ENCODE results near the gene NELL1. TPM values are rescaled to one million over a fixed set of nuclear protein-coding genes. Genes with fewer than 3 reads are reported as not detected.

The NELL1 gene
- total and polyA plus RNA-seq, 7 experiments from 2014 or later, result not detected

DNA sequence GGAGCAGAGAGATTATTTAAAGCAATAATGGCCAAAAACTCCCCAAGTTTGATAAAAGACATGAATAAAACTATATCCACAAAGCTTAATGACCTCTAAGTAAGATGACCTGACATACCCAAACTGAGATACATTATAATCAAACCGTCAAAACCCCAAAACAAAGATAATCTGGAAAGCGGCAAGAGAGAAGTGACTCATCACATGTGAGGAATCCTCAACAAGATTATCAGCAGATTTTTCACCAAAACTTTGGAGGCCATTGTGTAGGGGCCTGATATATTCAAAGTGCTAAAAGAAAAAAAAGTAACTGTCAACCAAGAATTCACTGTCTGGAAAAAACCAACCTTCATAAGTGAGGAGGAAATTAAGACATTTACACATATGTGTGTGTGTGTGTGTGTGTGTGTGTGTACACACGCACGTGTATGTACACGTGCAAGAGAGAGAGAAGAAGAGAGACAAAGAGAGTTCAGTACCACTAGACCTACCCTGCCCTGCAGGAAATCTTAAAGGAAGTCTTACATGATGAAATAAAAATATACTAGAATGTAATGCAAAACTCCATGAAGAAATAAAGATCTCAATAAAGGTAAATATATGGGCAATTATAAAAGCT, 752.4 kb downstream of the NELL1 start:
- DNase-seq (no peak), ATAC-seq (no peak)
- H3K4me1 Mint-ChIP-seq, result no peaks in the 10 kb centered on the region
- no peaks in the 10 kb centered on the region for H3K36me3 Mint-ChIP-seq
- peaks cover 0 to 23% (median 4%) of the 10 kb centered on the region in 11 donors for H3K9me3 Mint-ChIP-seq
- ChIA-PET CTCF (no interaction called here), POLR2A (no interaction called here)
- Histone ChIP-seq H3K36me3 (ENCODE audit: control insufficient read depth in 2 of 3, insufficient read depth in 3 of 3, low read length in 3 of 3) (no peaks in the 10 kb centered on the region), H3K27ac (ENCODE audit: low read depth, low read length) (no peak overlapping the region), H3K4me1 (ENCODE audit: control insufficient read depth in 2 of 2, insufficient read depth in 2 of 2, low read length in 2 of 2) (no peaks in the 10 kb centered on the region), H3K4me3 (ENCODE audit: low read length) (no peak overlapping the region), H3K9me3 (ENCODE audit: control insufficient read depth in 2 of 3, low read length in 3 of 3) (no peaks in the 10 kb centered on the region), H3K27me3 (ENCODE audit: control insufficient read depth in 2 of 2, insufficient read depth in 2 of 2, low read length in 2 of 2) (no peaks in the 10 kb centered on the region)
- intact Hi-C loops (cut with micrococcal nuclease), result no loop called here
- no peaks in the 10 kb centered on the region for H3K27me3 Mint-ChIP-seq
- no peak overlapping the region for H3K4me3 Mint-ChIP-seq
- peak overlapping the region in 1 of 9 donors; percentile 38 for H3K27ac Mint-ChIP-seq

DNA sequence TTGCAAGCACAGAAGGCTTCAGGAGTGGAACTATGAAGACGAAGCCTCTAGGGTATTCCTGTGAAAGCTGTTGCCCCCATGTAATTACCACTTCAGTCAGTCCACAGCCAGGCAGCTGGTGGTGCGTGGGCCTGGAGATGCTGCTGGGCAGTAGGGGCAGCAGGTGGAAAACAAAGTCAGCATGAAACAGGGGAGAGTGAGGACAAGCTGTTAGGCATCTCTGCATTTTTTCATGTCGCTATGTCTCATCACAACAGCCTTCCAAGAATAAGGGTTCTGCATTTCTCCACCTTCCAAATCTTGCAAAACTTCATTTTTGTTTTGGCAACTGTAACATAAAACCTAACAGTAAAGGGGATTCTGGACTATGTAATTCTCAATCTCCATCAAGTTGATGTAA, 757.5 kb downstream of the NELL1 start:
- CTCF ChIA-PET, result no interaction called here

DNA sequence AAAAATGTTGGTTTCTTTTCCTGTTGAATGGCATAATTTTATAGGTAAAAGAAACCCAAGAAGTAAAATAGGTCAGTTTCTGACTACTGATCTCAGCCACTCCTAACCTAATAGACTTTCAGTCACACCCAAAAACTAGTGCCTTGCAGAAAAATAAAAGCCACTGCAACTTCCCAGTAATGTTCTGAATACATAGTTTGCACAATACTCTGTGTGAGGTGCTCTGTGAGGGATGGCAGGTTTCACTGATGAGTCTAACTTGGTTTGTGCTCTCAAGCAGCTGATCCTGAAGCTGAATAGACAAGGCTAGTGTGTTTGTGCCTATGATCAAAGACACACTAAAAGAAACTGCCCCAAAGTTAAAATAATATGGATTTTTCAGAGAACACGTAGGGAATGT, 758.3 kb downstream of the NELL1 start:
- DNase-seq (no peak), ATAC-seq (no peak)
- no peak overlapping the region for H3K4me3 ChIP-seq (ENCODE audit: low read length)
- H3K4me1 Mint-ChIP-seq, result no peaks in the 10 kb centered on the region
- CTCF ChIA-PET, result no interaction called here
- peaks cover 0 to 16% (median under 1%) of the 10 kb centered on the region in 11 donors for H3K9me3 Mint-ChIP-seq
- no peaks in the 10 kb centered on the region for H3K27me3 Mint-ChIP-seq
- H3K27ac Mint-ChIP-seq, result no peak overlapping the region
- no peaks in the 10 kb centered on the region for H3K27me3 ChIP-seq (ENCODE audit: control insufficient read depth in 2 of 2, insufficient read depth in 2 of 2, low read length in 2 of 2)
- no peaks in the 10 kb centered on the region for H3K36me3 ChIP-seq (ENCODE audit: control insufficient read depth in 2 of 3, insufficient read depth in 3 of 3, low read length in 3 of 3)
- H3K27ac ChIP-seq (ENCODE audit: low read depth, low read length), result no peak overlapping the region
- POLR2A ChIA-PET, result no interaction called here
- H3K9me3 ChIP-seq (ENCODE audit: control insufficient read depth in 2 of 3, low read length in 3 of 3), result no peaks in the 10 kb centered on the region
- H3K4me3 Mint-ChIP-seq, result no peak overlapping the region
- no peaks in the 10 kb centered on the region for H3K36me3 Mint-ChIP-seq
- no peaks in the 10 kb centered on the region for H3K4me1 ChIP-seq (ENCODE audit: control insufficient read depth in 2 of 2, insufficient read depth in 2 of 2, low read length in 2 of 2)
- intact Hi-C loops (cut with micrococcal nuclease), result no loop called here

More for the DNA sequence above, 757.5 kb downstream of the NELL1 start:
- intact Hi-C loops (cut with micrococcal nuclease), result no loop called here
- Mint-ChIP-seq H3K9me3 (peaks cover 0 to 17% (median 1%) of the 10 kb centered on the region in 11 donors), H3K4me1 (no peaks in the 10 kb centered on the region), H3K4me3 (no peak overlapping the region), H3K27me3 (no peaks in the 10 kb centered on the region), H3K36me3 (no peaks in the 10 kb centered on the region), H3K27ac (no peak overlapping the region)
- no peak overlapping the region for H3K27ac ChIP-seq (ENCODE audit: low read depth, low read length)
- no peak for ATAC-seq
- POLR2A ChIA-PET, result no interaction called here
- no peaks in the 10 kb centered on the region for H3K27me3 ChIP-seq (ENCODE audit: control insufficient read depth in 2 of 2, insufficient read depth in 2 of 2, low read length in 2 of 2)
- no peaks in the 10 kb centered on the region for H3K9me3 ChIP-seq (ENCODE audit: control insufficient read depth in 2 of 3, low read length in 3 of 3)
- no peak overlapping the region for H3K4me3 ChIP-seq (ENCODE audit: low read length)
- H3K4me1 ChIP-seq (ENCODE audit: control insufficient read depth in 2 of 2, insufficient read depth in 2 of 2, low read length in 2 of 2), result no peaks in the 10 kb centered on the region
- no peak for DNase-seq
- no peaks in the 10 kb centered on the region for H3K36me3 ChIP-seq (ENCODE audit: control insufficient read depth in 2 of 3, insufficient read depth in 3 of 3, low read length in 3 of 3)

DNA sequence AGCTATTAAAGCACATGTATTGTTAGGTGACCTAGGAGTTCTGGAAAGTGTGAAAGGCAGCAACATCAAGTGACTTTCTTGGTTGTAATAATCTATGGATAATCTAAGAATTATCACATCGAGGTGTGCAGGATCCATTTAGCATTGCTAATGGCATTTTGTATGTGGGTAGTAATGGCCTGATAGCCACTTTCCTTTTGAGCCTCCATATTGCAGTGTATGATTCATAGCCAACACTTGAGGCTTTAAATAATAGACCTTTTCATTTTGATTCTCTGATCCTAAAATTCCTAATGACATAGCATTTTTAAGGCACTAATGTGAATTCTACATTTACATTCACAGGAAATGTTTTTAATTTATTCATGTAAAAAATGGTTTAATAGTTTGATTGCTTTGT, 759.4 kb downstream of the NELL1 start:
- Mint-ChIP-seq H3K36me3 (no peaks in the 10 kb centered on the region), H3K27me3 (no peaks in the 10 kb centered on the region), H3K4me1 (no peaks in the 10 kb centered on the region), H3K9me3 (peaks cover 0 to 15% (median under 1%) of the 10 kb centered on the region in 11 donors), H3K4me3 (no peak overlapping the region), H3K27ac (no peak overlapping the region)
- Histone ChIP-seq H3K27me3 (ENCODE audit: control insufficient read depth in 2 of 2, insufficient read depth in 2 of 2, low read length in 2 of 2) (no peaks in the 10 kb centered on the region), H3K27ac (ENCODE audit: low read depth, low read length) (no peak overlapping the region), H3K4me1 (ENCODE audit: control insufficient read depth in 2 of 2, insufficient read depth in 2 of 2, low read length in 2 of 2) (no peaks in the 10 kb centered on the region), H3K9me3 (ENCODE audit: control insufficient read depth in 2 of 3, low read length in 3 of 3) (no peaks in the 10 kb centered on the region), H3K36me3 (ENCODE audit: control insufficient read depth in 2 of 3, insufficient read depth in 3 of 3, low read length in 3 of 3) (no peaks in the 10 kb centered on the region), H3K4me3 (ENCODE audit: low read length) (no peak overlapping the region)
- ChIA-PET POLR2A (no interaction called here), CTCF (no interaction called here)
- intact Hi-C loops (cut with micrococcal nuclease), result no loop called here
- DNase-seq, result no peak
- ATAC-seq, result no peak

DNA sequence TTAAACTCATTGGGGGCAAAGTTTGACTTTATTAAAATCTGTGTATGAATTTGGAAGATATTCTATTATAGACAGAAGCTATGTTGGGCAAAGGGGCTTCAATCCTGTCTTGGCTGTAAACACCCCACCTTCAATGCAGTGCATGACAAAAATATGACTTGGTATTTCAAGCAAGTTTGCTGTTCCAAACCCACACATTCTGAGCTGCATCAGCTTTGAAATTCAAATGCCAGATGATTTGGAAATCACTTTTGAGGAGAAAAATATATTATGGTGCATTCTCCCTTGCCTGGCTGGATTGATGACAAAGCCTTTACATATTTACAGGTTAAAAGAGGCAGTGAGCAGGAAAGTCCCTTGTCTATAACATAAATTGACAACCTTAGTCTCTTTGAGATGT, 760.0 kb downstream of the NELL1 start:
- DNase-seq (no peak), ATAC-seq (no peak)
- Mint-ChIP-seq H3K9me3 (peaks cover 0 to 15% (median 2%) of the 10 kb centered on the region in 11 donors), H3K27me3 (no peaks in the 10 kb centered on the region), H3K4me1 (no peaks in the 10 kb centered on the region), H3K27ac (no peak overlapping the region), H3K36me3 (no peaks in the 10 kb centered on the region), H3K4me3 (no peak overlapping the region)
- no peaks in the 10 kb centered on the region for H3K4me1 ChIP-seq (ENCODE audit: control insufficient read depth in 2 of 2, insufficient read depth in 2 of 2, low read length in 2 of 2)
- H3K4me3 ChIP-seq (ENCODE audit: low read length), result no peak overlapping the region
- intact Hi-C loops (cut with micrococcal nuclease), result no loop called here
- no peak overlapping the region for H3K27ac ChIP-seq (ENCODE audit: low read depth, low read length)
- ChIA-PET CTCF (no interaction called here), POLR2A (no interaction called here)
- H3K27me3 ChIP-seq (ENCODE audit: control insufficient read depth in 2 of 2, insufficient read depth in 2 of 2, low read length in 2 of 2), result no peaks in the 10 kb centered on the region
- no peaks in the 10 kb centered on the region for H3K9me3 ChIP-seq (ENCODE audit: control insufficient read depth in 2 of 3, low read length in 3 of 3)
- H3K36me3 ChIP-seq (ENCODE audit: control insufficient read depth in 2 of 3, insufficient read depth in 3 of 3, low read length in 3 of 3), result no peaks in the 10 kb centered on the region

DNA sequence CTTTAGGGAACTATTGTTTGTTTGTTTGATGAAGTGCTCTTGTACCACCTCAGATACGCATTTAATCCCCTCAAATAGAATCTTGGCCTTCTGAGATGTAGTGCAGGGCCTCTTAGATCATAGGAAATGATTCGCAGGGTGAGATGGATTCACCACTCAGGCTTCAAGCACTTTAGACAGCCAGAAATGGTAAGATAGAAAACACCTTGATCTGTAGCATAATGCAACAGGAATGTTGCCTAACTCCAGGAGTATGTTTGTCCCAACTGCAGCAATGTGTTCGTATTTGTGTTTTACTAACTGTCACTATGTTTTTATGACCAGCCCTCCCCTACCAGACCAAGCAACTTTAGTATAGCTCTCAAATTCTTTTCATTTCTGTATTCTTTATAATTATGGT, 761.2 kb downstream of the NELL1 start:
- Mint-ChIP-seq H3K36me3 (no peaks in the 10 kb centered on the region), H3K4me1 (no peaks in the 10 kb centered on the region), H3K27ac (no peak overlapping the region), H3K4me3 (no peak overlapping the region), H3K27me3 (no peaks in the 10 kb centered on the region), H3K9me3 (peaks cover 0 to 16% (median 5%) of the 10 kb centered on the region in 11 donors)
- Histone ChIP-seq H3K27ac (ENCODE audit: low read depth, low read length) (no peak overlapping the region), H3K4me3 (ENCODE audit: low read length) (no peak overlapping the region), H3K4me1 (ENCODE audit: control insufficient read depth in 2 of 2, insufficient read depth in 2 of 2, low read length in 2 of 2) (no peaks in the 10 kb centered on the region), H3K27me3 (ENCODE audit: control insufficient read depth in 2 of 2, insufficient read depth in 2 of 2, low read length in 2 of 2) (no peaks in the 10 kb centered on the region), H3K36me3 (ENCODE audit: control insufficient read depth in 2 of 3, insufficient read depth in 3 of 3, low read length in 3 of 3) (no peaks in the 10 kb centered on the region), H3K9me3 (ENCODE audit: control insufficient read depth in 2 of 3, low read length in 3 of 3) (no peaks in the 10 kb centered on the region)
- ChIA-PET CTCF (no interaction called here), POLR2A (no interaction called here)
- DNase-seq (no peak), ATAC-seq (no peak)
- intact Hi-C loops (cut with micrococcal nuclease), result no loop called here

DNA sequence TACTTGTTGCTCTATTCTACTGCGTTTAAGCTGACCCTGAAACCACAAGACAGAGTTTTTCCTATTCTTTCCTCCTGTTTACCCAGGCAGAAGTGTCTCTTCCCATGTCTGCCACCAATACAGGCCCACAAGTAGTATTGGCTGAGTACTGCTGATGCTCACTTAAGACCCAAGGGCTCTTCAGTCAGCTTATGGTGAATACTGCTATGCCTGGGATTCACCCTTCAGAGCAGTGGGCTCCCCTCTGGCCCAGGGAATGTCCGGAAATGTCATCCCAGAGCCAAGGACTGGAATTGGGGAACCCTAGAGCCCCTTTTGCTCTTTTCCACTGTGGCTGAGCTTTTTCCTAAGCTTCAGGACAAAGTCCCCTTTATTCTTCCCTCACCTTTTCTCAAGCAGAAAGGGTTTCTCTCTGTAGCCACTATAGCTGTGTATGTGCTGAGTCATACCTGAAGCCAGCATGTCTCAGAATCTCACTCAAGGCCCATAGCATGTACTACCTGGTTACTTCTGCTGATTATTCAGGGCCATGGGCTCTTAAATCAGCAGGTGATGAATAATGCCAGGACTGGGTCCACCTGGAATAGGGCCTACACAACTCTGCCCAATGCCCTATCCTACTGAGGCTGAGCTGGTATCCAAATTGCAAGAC, 777.7 kb downstream of the NELL1 start:
- H3K36me3 ChIP-seq (ENCODE audit: control insufficient read depth in 2 of 3, insufficient read depth in 3 of 3, low read length in 3 of 3), result no peaks in the 10 kb centered on the region
- H3K9me3 ChIP-seq (ENCODE audit: control insufficient read depth in 2 of 3, low read length in 3 of 3), result no peaks in the 10 kb centered on the region
- no peak for ATAC-seq
- no peak for DNase-seq
- Mint-ChIP-seq H3K27me3 (no peaks in the 10 kb centered on the region), H3K4me1 (peaks cover 0 to 1% (median 0%) of the 10 kb centered on the region in 7 donors), H3K27ac (no peak overlapping the region), H3K9me3 (peaks cover 0 to 23% (median 4%) of the 10 kb centered on the region in 11 donors), H3K36me3 (peaks cover 0 to 3% (median 0%) of the 10 kb centered on the region in 5 donors), H3K4me3 (no peak overlapping the region)
- H3K4me3 ChIP-seq (ENCODE audit: low read length), result no peak overlapping the region
- no peaks in the 10 kb centered on the region for H3K27me3 ChIP-seq (ENCODE audit: control insufficient read depth in 2 of 2, insufficient read depth in 2 of 2, low read length in 2 of 2)
- intact Hi-C loops (cut with micrococcal nuclease), result no loop called here
- POLR2A ChIA-PET, result no interaction called here
- no peak overlapping the region for H3K27ac ChIP-seq (ENCODE audit: low read depth, low read length)
- CTCF ChIA-PET, result no interaction called here
- no peaks in the 10 kb centered on the region for H3K4me1 ChIP-seq (ENCODE audit: control insufficient read depth in 2 of 2, insufficient read depth in 2 of 2, low read length in 2 of 2)

Measured in naive thymus-derived CD4-positive, alpha-beta T cell (primary cell).